HepG2 (cell line): ENCODE measurements around the gene KRTCAP2. TPM values are rescaled to one million over a fixed set of nuclear protein-coding genes. Genes with fewer than 3 reads are reported as not detected.

Experiments
- AGO2 ChIP-seq: fragments of 200-400 bp; formaldehyde crosslinking; optimal IDR thresholded peaks from 2 replicates; pipeline ENCODE3; 2017; ENCODE audit warnings: mild to moderate bottlenecking, low read depth, low read length, moderate library complexity
- DNMT1 ChIP-seq: sonication (generic); formaldehyde crosslinking; IDR thresholded peaks from 2 replicates; pipeline ENCODE4 v1.5.1; 2020; ENCODE audit warnings: mild to moderate bottlenecking, missing genetic modification reagents
- EZH2 ChIP-seq: conservative IDR thresholded peaks from 2 replicates; pipeline ENCODE4 v1.6.1; 2012; ENCODE audit warnings: mild to moderate bottlenecking, low read depth, low read length, moderate library complexity
- GABPA ChIP-seq, 2 experiments: IDR thresholded peaks; 2 replicates each; pipeline ENCODE4 v1.6.1; 2011 to 2016; ENCODE audit warnings: low read depth in 2 of 2, low read length in 1 of 2, missing biosample characterization in 1 of 2, missing genetic modification characterization in 1 of 2
- HOMEZ ChIP-seq: IDR thresholded peaks from 2 replicates; pipeline ENCODE4 v1.6.1; 2016; ENCODE audit warnings: low read depth
- MAX ChIP-seq: IDR thresholded peaks from 2 replicates; pipeline ENCODE4 v1.6.1; 2012; ENCODE audit warnings: inconsistent platforms
- MTF1 ChIP-seq: sonication (generic); formaldehyde crosslinking; IDR thresholded peaks from 2 replicates; pipeline ENCODE4 v1.5.0; 2020; ENCODE audit warnings: missing genetic modification reagents
- NFAT5 ChIP-seq: sonication (generic); formaldehyde crosslinking; IDR thresholded peaks from 2 replicates; pipeline ENCODE4 v1.4.0; 2020; ENCODE audit warnings: missing genetic modification reagents
- SETDB1 ChIP-seq: sonication (generic); formaldehyde crosslinking; IDR thresholded peaks from 2 replicates; pipeline ENCODE4 v1.5.1; 2020; ENCODE audit warnings: missing genetic modification reagents, mild to moderate bottlenecking, borderline replicate concordance
- SP4 ChIP-seq: sonication (generic); formaldehyde crosslinking; IDR thresholded peaks from 2 replicates; pipeline ENCODE4 v1.8.1; 2023; ENCODE audit warnings: mild to moderate bottlenecking, missing genetic modification reagents
- TBX3 ChIP-seq: fragments of 450-650 bp; IDR thresholded peaks from 2 replicates; pipeline ENCODE4 v1.6.1; 2017; ENCODE audit warnings: antibody characterized with exemption, mild to moderate bottlenecking, inconsistent platforms, borderline replicate concordance
- TFE3 ChIP-seq: IDR thresholded peaks from 2 replicates; pipeline ENCODE4 v1.6.1; 2016
- ZNF136 ChIP-seq: sonication (generic); formaldehyde crosslinking; IDR thresholded peaks from 2 replicates; pipeline ENCODE4 v1.8.1; 2022; ENCODE audit warnings: low read depth, mild to moderate bottlenecking, moderate library complexity, missing genetic modification reagents
- ZNF207 ChIP-seq: fragments of 450-650 bp; IDR thresholded peaks from 2 replicates; pipeline ENCODE4 v1.6.1; 2016; ENCODE audit warnings: antibody characterized with exemption, borderline replicate concordance
- ZNF235 ChIP-seq: sonication (generic); formaldehyde crosslinking; IDR thresholded peaks from 2 replicates; pipeline ENCODE4 v1.8.1; 2023; ENCODE audit warnings: mild to moderate bottlenecking, missing genetic modification reagents, borderline replicate concordance
- ZNF563 ChIP-seq: sonication (generic); formaldehyde crosslinking; IDR thresholded peaks from 2 replicates; pipeline ENCODE4 v1.8.0; 2022; ENCODE audit warnings: mild to moderate bottlenecking, moderate library complexity, missing genetic modification reagents
- ZNF747 ChIP-seq: sonication (generic); formaldehyde crosslinking; IDR thresholded peaks from 2 replicates; pipeline ENCODE4 v1.8.1; 2023; ENCODE audit warnings: missing genetic modification reagents, mild to moderate bottlenecking, borderline replicate concordance
- polyA plus RNA-seq, 8 experiments: library from polyadenylated mRNA; depleted of rRNA in 3 of 8; stranded (reverse) in 7 of 8; unstranded in 1 of 8; fragments of >200 nt; fragmentation: Illumina TruSeq in 4 of 8; extraction: Trizol in 4 of 8; gene quantifications; 2 replicates each; pipeline versions ENCODE4 v1.2.1 to v1.2.3, GENCODE V29; 2011 to 2016; ENCODE audit warnings: low read depth in 4 of 8, missing spikeins in 1 of 8, mixed read lengths in 1 of 8; ENCODE audit not compliant: insufficient read depth in 1 of 8
- total RNA-seq, 5 experiments: library from RNA; depleted of rRNA; stranded (reverse); fragments of >200 nt; fragmentation: Illumina TruSeq; extraction: Trizol; gene quantifications; 2 replicates each; pipeline ENCODE4 v1.2.3, GENCODE V29; 2016; ENCODE audit warnings: low read depth in 1 of 5
- TF ChIP-seq, protein P1 (sequence below): sonication (generic); formaldehyde crosslinking; IDR thresholded peaks from 2 replicates; pipeline ENCODE4 v1.5.1; 2020; ENCODE audit warnings: missing genetic modification reagents, mild to moderate bottlenecking, borderline replicate concordance
- TF ChIP-seq, protein P2 (sequence below): IDR thresholded peaks from 2 replicates; pipeline ENCODE4 v1.6.1; 2016; ENCODE audit warnings: mild to moderate bottlenecking

Gene KRTCAP2
- total and polyA plus RNA-seq, 2 of the 13 experiments (the other 11 are each of a cell fraction or from before 2014, with no cell fraction given): 77.3 to 79.4 TPM

- TF ChIP-seq NFAT5 (no peak), AGO2 (no peak), ZNF235 (CRISPR knock-in tag) (no peak), HOMEZ (0 out of 2 replicates have a peak, but pooled peaks have one; percentile 12), ZNF136 (CRISPR knock-in tag) (no peak), MAX (no peak), DNMT1 (CRISPR knock-in tag) (no peak), ZNF207 (no peak), TFE3 (CRISPR knock-in tag) (no peak), SP4 (no peak), ZNF563 (CRISPR knock-in tag) (no peak), SETDB1 (no peak), ZNF747 (no peak), EZH2 (no peak), TBX3 (0 out of 2 replicates have a peak, but pooled peaks have one; percentile 17), MTF1 (CRISPR knock-in tag) (no peak), GABPA (IDR thresholded peaks at IDR 0.05; ENCODE audit: low read depth, low read length) (no peak), GABPA (CRISPR knock-in tag; IDR thresholded peaks at IDR 0.05; ENCODE audit: low read depth) (no peak)
- TF ChIP-seq, protein P1, sequence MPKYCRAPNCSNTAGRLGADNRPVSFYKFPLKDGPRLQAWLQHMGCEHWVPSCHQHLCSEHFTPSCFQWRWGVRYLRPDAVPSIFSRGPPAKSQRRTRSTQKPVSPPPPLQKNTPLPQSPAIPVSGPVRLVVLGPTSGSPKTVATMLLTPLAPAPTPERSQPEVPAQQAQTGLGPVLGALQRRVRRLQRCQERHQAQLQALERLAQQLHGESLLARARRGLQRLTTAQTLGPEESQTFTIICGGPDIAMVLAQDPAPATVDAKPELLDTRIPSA (CRISPR knock-in tag): no peak
- TF ChIP-seq, protein P2, sequence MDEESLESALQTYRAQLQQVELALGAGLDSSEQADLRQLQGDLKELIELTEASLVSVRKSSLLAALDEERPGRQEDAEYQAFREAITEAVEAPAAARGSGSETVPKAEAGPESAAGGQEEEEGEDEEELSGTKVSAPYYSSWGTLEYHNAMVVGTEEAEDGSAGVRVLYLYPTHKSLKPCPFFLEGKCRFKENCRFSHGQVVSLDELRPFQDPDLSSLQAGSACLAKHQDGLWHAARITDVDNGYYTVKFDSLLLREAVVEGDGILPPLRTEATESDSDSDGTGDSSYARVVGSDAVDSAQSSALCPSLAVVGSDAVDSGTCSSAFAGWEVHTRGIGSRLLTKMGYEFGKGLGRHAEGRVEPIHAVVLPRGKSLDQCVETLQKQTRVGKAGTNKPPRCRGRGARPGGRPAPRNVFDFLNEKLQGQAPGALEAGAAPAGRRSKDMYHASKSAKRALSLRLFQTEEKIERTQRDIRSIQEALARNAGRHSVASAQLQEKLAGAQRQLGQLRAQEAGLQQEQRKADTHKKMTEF (CRISPR knock-in tag): 0 out of 2 replicates have a peak, but pooled peaks have one; percentile 19
These were observed 3.5 kb upstream of the KRTCAP2 start (continued) for GRCh38 chr1:155176544-155177071.
